SK-N-MC (cell line): ENCODE measurements around the gene PPP1R26.

Experiments used
- EZH2 ChIP-seq: fragments of 200-600 bp; sonication (generic); IDR thresholded peaks from one replicate; pipeline ENCODE4 v1.6.1; 2017; ENCODE audit warnings: antibody characterized with exemption
- POLR2AphosphoS5 ChIP-seq: IDR thresholded peaks from 2 replicates; pipeline ENCODE4 v1.6.1; 2012; ENCODE audit warnings: mild to moderate bottlenecking, low read depth, low read length, borderline replicate concordance

GRCh38 chr9:135480940-135481310 is 1.3 kb downstream of the PPP1R26 start:
- TF ChIP-seq POLR2AphosphoS5: no peak
- TF ChIP-seq EZH2: no peak
